Trophoblast cell (in vitro differentiated cells and primary cell): ENCODE measurements around the gene RTN4RL1.
A peak's percentile ranks its signal among the peaks of the same experiment; 100 is the strongest.

Experiments
- DNase-seq, 2 donors: peaks; one replicate each; pipeline ENCODE4 v3.0.0-alpha.2; 2016
- H2AFZ ChIP-seq: 2 replicates; pipeline ENCODE4 v1.6.1; 2013; ENCODE audit warnings: low read length, moderate library complexity, mild to moderate bottlenecking; ENCODE audit not compliant: insufficient read depth, poor library complexity
- H2AK5ac ChIP-seq: 2 replicates; pipeline ENCODE4 v1.6.1; 2013; ENCODE audit warnings: mild to moderate bottlenecking, low read length
- H2BK120ac ChIP-seq: 2 replicates; pipeline ENCODE4 v1.6.1; 2013; ENCODE audit warnings: low read length, mild to moderate bottlenecking, moderate library complexity; ENCODE audit not compliant: insufficient read depth, poor library complexity
- H2BK12ac ChIP-seq: 2 replicates; pipeline ENCODE4 v1.6.1; 2013; ENCODE audit warnings: mild to moderate bottlenecking, low read length, moderate library complexity
- H2BK5ac ChIP-seq: 2 replicates; pipeline ENCODE4 v1.6.1; 2013; ENCODE audit warnings: low read length, low read depth, moderate library complexity, mild to moderate bottlenecking; ENCODE audit not compliant: poor library complexity
- H3K14ac ChIP-seq: 2 replicates; pipeline ENCODE4 v1.6.1; 2013; ENCODE audit warnings: mild to moderate bottlenecking, low read length
- H3K18ac ChIP-seq: 2 replicates; pipeline ENCODE4 v1.6.1; 2013; ENCODE audit warnings: mild to moderate bottlenecking, low read length
- H3K23ac ChIP-seq: 2 replicates; pipeline ENCODE4 v1.6.1; 2013; ENCODE audit warnings: low read length
- H3K27ac ChIP-seq: 2 replicates; pipeline ENCODE4 v1.5.1; 2013; ENCODE audit warnings: low read depth, mild to moderate bottlenecking, inconsistent platforms, low read length, moderate library complexity
- H3K27me3 ChIP-seq: 2 replicates; pipeline ENCODE4 v1.6.1; 2013; ENCODE audit warnings: inconsistent platforms, mild to moderate bottlenecking, low read length, moderate library complexity; ENCODE audit not compliant: insufficient read depth
- H3K36me3 ChIP-seq, 2 experiments: 1 replicate in 1 of 2; 2 replicates in 1 of 2; pipeline ENCODE4 v1.6.1; 2013; ENCODE audit warnings: low read length in 2 of 2, mild to moderate bottlenecking in 2 of 2, moderate library complexity in 1 of 2; ENCODE audit not compliant: insufficient read depth in 2 of 2, control insufficient read depth in 1 of 2
- H3K4ac ChIP-seq: 2 replicates; pipeline ENCODE4 v1.6.1; 2013; ENCODE audit warnings: low read depth, mild to moderate bottlenecking, low read length, moderate library complexity
- H3K4me1 ChIP-seq, 2 experiments: 1 replicate in 1 of 2; 2 replicates in 1 of 2; pipeline ENCODE4 v1.6.1; 2013; ENCODE audit warnings: low read length in 2 of 2, mild to moderate bottlenecking in 2 of 2, moderate library complexity in 1 of 2; ENCODE audit not compliant: insufficient read depth in 2 of 2, control insufficient read depth in 1 of 2
- H3K4me2 ChIP-seq: 2 replicates; pipeline ENCODE4 v1.6.1; 2013; ENCODE audit warnings: inconsistent platforms, mild to moderate bottlenecking, low read length, moderate library complexity
- H3K4me3 ChIP-seq: 2 replicates; pipeline ENCODE4 v1.5.1; 2013; ENCODE audit warnings: mild to moderate bottlenecking, low read depth, low read length, inconsistent platforms
- H3K79me1 ChIP-seq: one replicate; pipeline ENCODE4 v1.6.1; 2013; ENCODE audit warnings: low read length
- H3K79me2 ChIP-seq: 2 replicates; pipeline ENCODE4 v1.6.1; 2013; ENCODE audit warnings: low read length, mild to moderate bottlenecking; ENCODE audit not compliant: control insufficient read depth, insufficient read depth, poor library complexity
- H3K9ac ChIP-seq: 2 replicates; pipeline ENCODE4 v1.6.1; 2013; ENCODE audit warnings: mild to moderate bottlenecking, low read length
- H3K9me3 ChIP-seq: 2 replicates; pipeline ENCODE4 v1.6.1; 2013; ENCODE audit warnings: low read depth, mild to moderate bottlenecking, control low read depth, inconsistent platforms, low read length; ENCODE audit not compliant: insufficient read depth
- H4K12ac ChIP-seq: 2 replicates; pipeline ENCODE4 v1.6.1; 2013; ENCODE audit warnings: low read depth, mild to moderate bottlenecking, low read length, moderate library complexity
- H4K8ac ChIP-seq: 2 replicates; pipeline ENCODE4 v1.6.1; 2013; ENCODE audit warnings: low read depth, mild to moderate bottlenecking, low read length, moderate library complexity
- H4K91ac ChIP-seq: one replicate; pipeline ENCODE4 v1.6.1; 2013; ENCODE audit warnings: low read depth, mild to moderate bottlenecking, low read length, moderate library complexity
- WGBS: extraction: QIAGEN DNeasy Blood & Tissue Kit; methylation state at CpG from one replicate; pipeline ENCODE4 v1.1.7; 2013; ENCODE audit warnings: missing lambda C conversion rate; ENCODE audit not compliant: insufficient read length, insufficient coverage; ENCODE audit errors: extremely low coverage; 5-methylcytosine and 5-hydroxymethylcytosine counted together

The RTN4RL1 gene

DNA sequence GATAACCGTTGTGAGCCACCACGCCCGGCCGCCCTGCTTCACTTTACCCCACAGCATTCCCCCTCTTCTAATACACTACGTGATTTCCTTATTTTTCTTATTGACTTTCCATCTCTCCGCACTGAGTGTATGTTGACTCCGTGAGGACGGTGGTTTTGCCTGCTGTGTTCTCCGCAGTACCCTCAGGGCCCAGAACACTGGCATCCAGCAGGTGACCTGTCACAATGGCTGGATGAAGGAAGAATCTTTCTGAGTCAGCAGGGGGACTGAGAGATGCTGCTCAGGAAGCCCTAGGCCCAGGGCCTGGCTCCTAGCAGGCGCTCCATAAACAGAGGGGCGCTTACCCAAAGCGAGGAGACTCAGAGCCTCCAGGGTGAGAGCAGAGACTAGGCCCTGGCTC lies 79.5 kb downstream of the RTN4RL1 start:
- Histone ChIP-seq H3K4me1 (no peaks in the 10 kb centered on the region), H4K91ac (no peak overlapping the region), H3K9ac (no peak overlapping the region), H2AK5ac (no peak overlapping the region), H3K18ac (no peak overlapping the region), H2BK120ac (no peak overlapping the region), H3K79me1 (no peaks in the 10 kb centered on the region), H3K14ac (no peak overlapping the region), H2AFZ (no peak overlapping the region), H3K9me3 (peaks cover 3% of the 10 kb centered on the region), H2BK12ac (no peak overlapping the region), H4K12ac (no peak overlapping the region), H3K36me3 (peaks cover 0 to 2% of the 10 kb centered on the region in 2 experiments), H3K27ac (no peak overlapping the region), H3K79me2 (no peaks in the 10 kb centered on the region), H4K8ac (no peak overlapping the region), H3K27me3 (no peaks in the 10 kb centered on the region), H3K4ac (no peak overlapping the region), H3K4me3 (no peak overlapping the region), H2BK5ac (no peak overlapping the region), H3K4me2 (no peak overlapping the region), H3K23ac (no peak overlapping the region)
- peak in 1 of 2 donors; percentile 14 for DNase-seq
- WGBS: no CpG with 5 or more reads among the region's 12 CpGs

DNA sequence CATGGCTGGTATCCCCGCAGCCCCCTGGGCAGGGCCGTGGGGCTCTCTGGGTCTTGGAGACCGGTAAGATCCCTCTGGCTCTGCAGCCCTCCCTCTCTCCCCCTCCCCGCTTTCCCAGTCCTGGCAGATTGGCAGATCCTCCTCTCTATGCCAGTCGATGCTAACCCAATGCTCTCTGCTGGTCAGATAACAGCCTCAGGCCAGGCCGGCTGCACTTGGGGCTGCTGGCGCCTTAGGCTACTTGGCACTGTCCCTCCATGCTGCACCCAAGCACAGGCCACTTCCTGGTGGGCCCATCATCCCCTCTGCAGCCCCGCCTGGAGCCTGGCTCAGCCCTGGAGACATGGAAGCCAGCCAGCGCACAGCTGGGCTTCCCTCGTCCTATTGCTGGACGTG lies 81.7 kb downstream of the RTN4RL1 start:
- no peak for DNase-seq
- Histone ChIP-seq H3K4me3 (no peak overlapping the region), H3K27me3 (no peaks in the 10 kb centered on the region), H3K4me1 (no peaks in the 10 kb centered on the region), H3K18ac (no peak overlapping the region), H3K9me3 (peaks cover 3% of the 10 kb centered on the region), H3K79me1 (no peaks in the 10 kb centered on the region), H3K14ac (no peak overlapping the region), H2BK5ac (no peak overlapping the region), H2AFZ (no peak overlapping the region), H3K4ac (no peak overlapping the region), H3K23ac (no peak overlapping the region), H4K91ac (no peak overlapping the region), H2BK120ac (no peak overlapping the region), H3K27ac (no peak overlapping the region), H4K12ac (no peak overlapping the region), H3K4me2 (no peak overlapping the region), H4K8ac (no peak overlapping the region), H3K9ac (no peak overlapping the region), H3K79me2 (no peaks in the 10 kb centered on the region), H2AK5ac (no peak overlapping the region), H3K36me3 (peaks cover 0 to 2% of the 10 kb centered on the region in 2 experiments), H2BK12ac (no peak overlapping the region)
- WGBS: no CpG with 5 or more reads among the region's 11 CpGs

DNA sequence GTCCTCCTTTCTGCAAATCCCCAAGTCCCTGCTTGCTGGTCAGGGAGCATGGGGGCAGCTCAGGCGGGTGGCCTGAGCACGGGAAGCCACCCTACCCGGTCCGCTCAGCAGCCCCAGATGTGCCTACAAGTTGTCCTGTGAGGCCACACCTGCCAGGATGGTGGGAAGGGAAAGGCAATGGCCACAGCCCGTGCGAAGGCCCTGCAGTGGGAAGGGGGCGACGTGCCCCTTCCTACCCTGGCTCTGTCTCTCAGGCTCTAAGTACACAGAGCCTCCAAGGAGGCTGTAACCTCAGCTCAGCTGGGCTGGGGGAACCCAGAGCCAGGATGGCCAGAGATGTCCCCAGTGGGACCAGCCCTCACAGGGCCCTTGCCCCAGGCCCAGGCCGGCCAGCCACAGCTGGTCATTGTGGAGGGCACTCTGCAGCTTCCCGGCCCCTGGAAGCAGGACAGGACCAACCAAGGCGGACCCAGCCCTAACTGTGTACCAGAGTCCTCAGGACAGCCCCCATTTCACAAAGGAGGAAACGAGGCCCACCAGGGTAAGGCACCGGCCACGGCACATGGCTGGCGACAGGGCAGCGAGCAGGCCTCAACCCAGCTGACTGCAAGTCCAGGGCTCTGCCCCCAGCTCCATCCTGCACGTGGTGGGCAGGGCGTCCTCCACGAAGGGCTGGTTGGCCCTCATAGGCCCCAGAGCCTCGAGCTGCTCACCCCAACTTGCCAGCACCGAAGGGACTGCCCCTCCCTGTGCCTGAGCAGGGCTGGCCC lies 82.3 kb downstream of the RTN4RL1 start:
- H3K4me3 ChIP-seq: no peak overlapping the region
- no peak overlapping the region for H3K9ac ChIP-seq
- H3K36me3 ChIP-seq: no peaks in the 10 kb centered on the region
- H4K91ac ChIP-seq: no peak overlapping the region
- no peak for DNase-seq
- H4K12ac ChIP-seq: no peak overlapping the region
- no peak overlapping the region for H3K14ac ChIP-seq
- no peaks in the 10 kb centered on the region for H3K79me2 ChIP-seq
- no peak overlapping the region for H2AK5ac ChIP-seq
- H3K23ac ChIP-seq: no peak overlapping the region
- H3K79me1 ChIP-seq: no peaks in the 10 kb centered on the region
- no peak overlapping the region for H3K4ac ChIP-seq
- H3K9me3 ChIP-seq: peaks cover 3% of the 10 kb centered on the region
- H3K27me3 ChIP-seq: no peaks in the 10 kb centered on the region
- H3K4me1 ChIP-seq: no peaks in the 10 kb centered on the region
- no CpG with 5 or more reads among the region's 21 CpGs for WGBS
- no peak overlapping the region for H3K18ac ChIP-seq
- H4K8ac ChIP-seq: no peak overlapping the region
- H2BK12ac ChIP-seq: no peak overlapping the region
- no peak overlapping the region for H2BK5ac ChIP-seq
- no peak overlapping the region for H2AFZ ChIP-seq
- H3K4me2 ChIP-seq: no peak overlapping the region
- no peak overlapping the region for H3K27ac ChIP-seq
- no peak overlapping the region for H2BK120ac ChIP-seq

DNA sequence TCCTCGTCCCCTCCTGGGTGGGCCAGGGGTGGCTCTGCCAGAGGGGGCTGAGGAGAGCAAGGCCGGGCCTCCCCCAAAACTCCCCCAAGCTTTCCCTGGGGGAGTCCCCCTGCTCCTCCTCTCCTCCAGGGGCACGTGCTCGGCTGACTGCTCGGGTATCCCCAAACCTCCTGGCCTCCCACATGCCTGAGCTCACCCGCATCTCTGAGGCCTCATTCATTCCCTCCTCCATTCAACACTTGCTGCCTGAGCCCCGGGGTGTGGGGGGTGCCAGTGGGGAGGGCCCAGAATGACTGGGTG lies 83.1 kb downstream of the RTN4RL1 start:
- no peak overlapping the region for H2BK120ac ChIP-seq
- no peaks in the 10 kb centered on the region for H3K79me2 ChIP-seq
- H3K4me2 ChIP-seq: no peak overlapping the region
- H3K27me3 ChIP-seq: no peaks in the 10 kb centered on the region
- no peak for DNase-seq
- no peak overlapping the region for H4K91ac ChIP-seq
- no peak overlapping the region for H2AFZ ChIP-seq
- no peak overlapping the region for H3K4me3 ChIP-seq
- H4K12ac ChIP-seq: no peak overlapping the region
- H3K23ac ChIP-seq: no peak overlapping the region
- H3K4me1 ChIP-seq: no peaks in the 10 kb centered on the region
- H3K9me3 ChIP-seq: peaks cover 1% of the 10 kb centered on the region
- no peak overlapping the region for H3K14ac ChIP-seq
- H2AK5ac ChIP-seq: no peak overlapping the region
- H3K9ac ChIP-seq: no peak overlapping the region
- no peak overlapping the region for H4K8ac ChIP-seq
- H3K79me1 ChIP-seq: no peaks in the 10 kb centered on the region
- WGBS: no CpG with 5 or more reads among the region's 7 CpGs
- no peak overlapping the region for H3K18ac ChIP-seq
- no peak overlapping the region for H2BK12ac ChIP-seq
- no peaks in the 10 kb centered on the region for H3K36me3 ChIP-seq
- H2BK5ac ChIP-seq: no peak overlapping the region
- no peak overlapping the region for H3K4ac ChIP-seq
- no peak overlapping the region for H3K27ac ChIP-seq
